ENCODE data around the gene INPP5D. TPM values are rescaled to one million over a fixed set of nuclear protein-coding genes. Genes with fewer than 3 reads are reported as not detected.

Gene INPP5D
- total and polyA plus RNA-seq, 4 donors = 11.4 to 22.6 (median 17.4) TPM

DNA sequence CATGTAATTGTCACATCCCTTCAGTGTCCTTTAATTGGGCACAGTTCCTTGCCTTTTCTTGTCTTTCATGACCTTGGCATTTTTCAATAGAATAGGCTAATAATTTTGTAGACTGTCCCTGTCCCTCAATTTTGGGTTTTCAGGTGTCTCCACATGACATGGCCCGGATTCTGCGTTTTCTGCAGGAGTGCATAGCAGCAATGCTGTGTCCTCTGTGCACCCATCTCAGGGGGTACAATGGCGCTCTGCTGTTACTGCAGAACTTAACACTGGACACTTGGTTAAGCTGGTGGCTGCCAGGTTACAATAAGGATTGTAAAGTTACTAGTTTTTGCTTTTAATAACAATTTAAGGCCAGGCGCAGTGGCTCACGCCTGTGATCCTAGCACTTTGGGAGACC is 51.3 kb downstream of the INPP5D start:
- Histone ChIP-seq H3K4me1 (ENCODE audit: control insufficient read depth, insufficient read depth, low read length) (peaks cover 34% of the 10 kb centered on the region), H3K36me3 (ENCODE audit: control insufficient read depth, insufficient read depth, low read length) (no peaks in the 10 kb centered on the region), H3K27ac (ENCODE audit: low read depth, low read length) (no peak overlapping the region), H3K27me3 (ENCODE audit: control insufficient read depth, insufficient read depth, low read length) (no peaks in the 10 kb centered on the region), H3K9me3 (ENCODE audit: control insufficient read depth, insufficient read depth, low read length) (no peaks in the 10 kb centered on the region), H3K4me3 (ENCODE audit: low read depth, low read length) (no peak overlapping the region)
- DNase-seq (ENCODE audit: low read depth in 4 of 6, low spot score in 6 of 6) = no peak
- 97% methylated on average over 3 of the region's 5 CpGs for WGBS (ENCODE audit: insufficient coverage)

DNA sequence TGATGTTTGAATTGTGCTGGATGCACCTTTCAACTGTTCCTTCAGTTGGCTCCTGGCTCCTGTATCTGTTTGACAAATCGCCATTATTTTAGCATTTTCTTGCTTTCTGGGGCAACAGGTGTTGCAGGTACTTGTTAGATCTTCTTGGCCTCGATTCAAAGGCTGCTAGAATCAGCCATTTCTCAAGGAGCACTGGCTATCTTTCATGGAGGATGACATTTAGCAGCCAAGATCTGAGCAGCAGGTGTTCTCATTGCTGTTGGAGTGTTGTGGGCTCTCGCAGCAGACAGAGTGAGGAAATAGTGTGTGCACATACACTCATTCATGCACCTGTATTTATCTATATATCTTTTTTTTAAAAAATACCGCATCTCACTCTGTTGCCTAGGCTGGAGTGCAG is 52.2 kb downstream of the INPP5D start:
- H3K4me3 ChIP-seq (ENCODE audit: low read depth, low read length) = no peak overlapping the region
- H3K27ac ChIP-seq (ENCODE audit: low read depth, low read length) = no peak overlapping the region
- no peaks in the 10 kb centered on the region for H3K27me3 ChIP-seq (ENCODE audit: control insufficient read depth, insufficient read depth, low read length)
- 93% methylated on average over 3 of the region's 4 CpGs for WGBS (ENCODE audit: insufficient coverage)
- no peaks in the 10 kb centered on the region for H3K36me3 ChIP-seq (ENCODE audit: control insufficient read depth, insufficient read depth, low read length)
- no peak for DNase-seq (ENCODE audit: low read depth in 4 of 6, low spot score in 6 of 6)
- H3K9me3 ChIP-seq (ENCODE audit: control insufficient read depth, insufficient read depth, low read length) = no peaks in the 10 kb centered on the region
- H3K4me1 ChIP-seq (ENCODE audit: control insufficient read depth, insufficient read depth, low read length) = peaks cover 33% of the 10 kb centered on the region

DNA sequence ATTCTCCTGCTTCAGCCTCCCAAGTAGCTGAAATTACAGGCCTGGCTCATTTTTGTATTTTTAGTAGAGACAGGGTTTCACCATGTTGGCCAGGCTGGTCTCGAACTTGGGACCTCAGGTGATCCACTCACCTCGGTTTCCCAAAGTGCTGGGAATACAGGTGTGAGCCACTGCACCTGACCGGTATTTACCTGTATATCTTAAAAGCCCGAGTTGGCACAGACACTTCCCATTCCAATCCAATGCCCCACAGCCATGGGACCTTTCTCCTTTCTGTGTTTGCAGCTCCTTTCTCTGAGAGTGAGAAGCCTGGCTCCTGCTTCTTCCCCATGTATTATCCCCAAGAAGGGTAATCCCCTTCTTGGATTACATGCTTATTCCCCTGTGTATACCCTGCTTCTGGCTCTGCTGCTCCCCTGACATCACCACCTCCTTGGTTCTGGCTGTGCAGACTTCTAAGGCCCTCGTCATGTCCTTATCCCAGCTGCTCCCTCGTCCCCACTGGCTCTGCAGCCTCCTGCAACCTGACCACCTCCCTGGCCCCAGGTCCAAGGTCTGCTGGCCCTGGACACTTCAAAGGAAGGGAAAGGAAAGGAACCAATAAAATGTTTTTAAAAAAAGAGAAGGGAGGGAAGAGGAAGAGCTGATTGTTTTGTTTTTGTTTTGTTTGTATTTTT is 52.8 kb downstream of the INPP5D start:
- DNase-seq (ENCODE audit: low read depth in 4 of 6, low spot score in 6 of 6) = no peak
- Histone ChIP-seq H3K4me3 (ENCODE audit: low read depth, low read length) (no peak overlapping the region), H3K27me3 (ENCODE audit: control insufficient read depth, insufficient read depth, low read length) (no peaks in the 10 kb centered on the region), H3K36me3 (ENCODE audit: control insufficient read depth, insufficient read depth, low read length) (no peaks in the 10 kb centered on the region), H3K9me3 (ENCODE audit: control insufficient read depth, insufficient read depth, low read length) (no peaks in the 10 kb centered on the region), H3K4me1 (ENCODE audit: control insufficient read depth, insufficient read depth, low read length) (peaks cover 31% of the 10 kb centered on the region), H3K27ac (ENCODE audit: low read depth, low read length) (no peak overlapping the region)
- 73% methylated on average over 3 of the region's 6 CpGs for WGBS (ENCODE audit: insufficient coverage)

DNA sequence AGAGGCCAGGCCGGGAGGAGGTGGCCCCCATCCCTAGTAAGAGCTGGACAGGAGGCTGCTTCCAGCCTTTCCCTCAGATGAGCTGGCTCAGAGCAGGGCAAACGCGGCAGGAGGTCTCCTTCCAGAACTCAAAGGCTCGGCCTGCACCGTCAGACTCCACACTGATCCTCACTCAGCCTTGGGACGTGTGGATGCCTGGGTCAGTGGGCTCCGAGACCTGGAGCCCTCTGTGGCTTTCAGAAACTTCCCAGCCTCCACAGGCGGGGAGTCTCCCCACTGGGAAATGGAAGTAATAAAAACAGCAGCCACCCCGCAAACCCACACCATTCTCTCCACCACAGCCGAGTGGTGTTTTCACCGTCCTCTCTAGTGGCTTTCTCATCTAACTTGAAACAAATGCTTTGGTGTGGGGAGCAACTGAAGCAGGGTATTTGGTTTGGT is 54.3 kb downstream of the INPP5D start:
- Histone ChIP-seq H3K4me3 (ENCODE audit: low read depth, low read length) (no peak overlapping the region), H3K4me1 (ENCODE audit: control insufficient read depth, insufficient read depth, low read length) (peaks cover 24% of the 10 kb centered on the region), H3K27ac (ENCODE audit: low read depth, low read length) (no peak overlapping the region), H3K9me3 (ENCODE audit: control insufficient read depth, insufficient read depth, low read length) (no peaks in the 10 kb centered on the region), H3K27me3 (ENCODE audit: control insufficient read depth, insufficient read depth, low read length) (no peaks in the 10 kb centered on the region), H3K36me3 (ENCODE audit: control insufficient read depth, insufficient read depth, low read length) (no peaks in the 10 kb centered on the region)
- 65% methylated on average over 3 of the region's 11 CpGs for WGBS (ENCODE audit: insufficient coverage)
- no peak for DNase-seq (ENCODE audit: low read depth in 4 of 6, low spot score in 6 of 6)

DNA sequence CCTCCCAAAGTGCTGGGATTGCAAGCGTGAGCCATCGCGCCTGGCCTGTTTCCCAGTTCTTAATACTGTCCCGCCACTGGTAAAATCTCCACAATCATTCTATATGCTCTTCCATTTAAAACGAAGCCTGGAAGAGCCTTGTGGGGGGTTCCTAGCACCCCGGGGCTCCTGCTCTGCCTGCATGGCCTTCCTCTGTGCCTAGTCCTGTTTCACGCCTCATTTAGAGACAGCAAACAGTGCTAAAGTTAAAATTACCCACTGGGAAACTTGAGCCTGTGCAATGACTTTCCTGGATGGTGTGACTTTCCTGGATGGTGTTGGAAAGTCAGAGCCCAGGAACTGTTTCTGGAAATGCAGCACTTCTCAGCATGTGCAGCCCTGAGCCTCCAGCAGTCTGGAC is 55.0 kb downstream of the INPP5D start:
- no peaks in the 10 kb centered on the region for H3K9me3 ChIP-seq (ENCODE audit: control insufficient read depth, insufficient read depth, low read length)
- H3K27ac ChIP-seq (ENCODE audit: low read depth, low read length) = no peak overlapping the region
- no peaks in the 10 kb centered on the region for H3K36me3 ChIP-seq (ENCODE audit: control insufficient read depth, insufficient read depth, low read length)
- no peaks in the 10 kb centered on the region for H3K27me3 ChIP-seq (ENCODE audit: control insufficient read depth, insufficient read depth, low read length)
- WGBS (ENCODE audit: insufficient coverage) = 61% methylated on average over 6 of the region's 7 CpGs
- H3K4me1 ChIP-seq (ENCODE audit: control insufficient read depth, insufficient read depth, low read length) = peaks cover 24% of the 10 kb centered on the region
- peak in 1 of 6 donors; percentile 31 for DNase-seq (ENCODE audit: low read depth in 4 of 6, low spot score in 6 of 6)
- no peak overlapping the region for H3K4me3 ChIP-seq (ENCODE audit: low read depth, low read length)

DNA sequence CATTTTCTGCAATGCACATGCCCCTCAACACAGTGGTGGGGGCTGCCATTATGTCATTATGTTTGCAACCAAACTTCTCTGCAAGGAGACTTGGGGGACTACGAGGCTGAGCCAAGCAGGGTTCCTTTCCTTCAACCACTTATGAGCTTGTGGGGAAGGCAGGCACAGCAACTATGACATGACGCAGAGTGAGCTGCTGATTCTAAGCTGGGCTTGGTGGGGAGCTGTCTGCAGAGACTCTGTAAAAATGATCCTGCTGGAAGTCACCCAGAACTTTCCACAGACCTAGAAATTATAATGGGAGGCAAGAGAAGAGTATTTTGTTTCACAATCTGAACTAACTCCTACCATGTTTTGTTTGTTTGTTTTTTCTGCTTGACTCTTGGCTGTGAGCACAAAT is 55.6 kb downstream of the INPP5D start:
- 50% methylated on average over 1 of the region's 2 CpGs for WGBS (ENCODE audit: insufficient coverage)
- H3K27me3 ChIP-seq (ENCODE audit: control insufficient read depth, insufficient read depth, low read length) = no peaks in the 10 kb centered on the region

DNA sequence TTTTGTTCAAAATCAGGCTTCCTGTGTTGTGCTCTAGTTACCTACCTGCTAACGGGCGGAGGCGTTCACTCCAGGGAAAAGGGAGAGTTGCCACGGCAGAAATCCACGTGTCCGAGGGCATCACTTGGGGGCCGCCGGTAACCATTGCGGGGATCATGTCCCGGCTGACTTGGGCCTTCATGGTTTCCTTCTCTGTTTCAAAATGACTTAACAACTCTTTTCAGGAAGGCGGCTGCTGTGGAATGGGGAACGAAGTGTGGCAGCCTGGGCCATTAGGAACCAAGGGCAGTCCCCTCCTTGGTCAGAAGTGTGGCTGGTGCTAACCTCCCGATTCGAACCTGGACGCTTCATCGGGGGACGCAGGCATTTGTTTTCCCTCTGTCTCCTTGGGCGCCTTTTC is 56.8 kb downstream of the INPP5D start:
- Histone ChIP-seq H3K4me1 (ENCODE audit: control insufficient read depth, insufficient read depth, low read length) (peaks cover 24% of the 10 kb centered on the region), H3K4me3 (ENCODE audit: low read depth, low read length) (no peak overlapping the region), H3K9me3 (ENCODE audit: control insufficient read depth, insufficient read depth, low read length) (no peaks in the 10 kb centered on the region), H3K36me3 (ENCODE audit: control insufficient read depth, insufficient read depth, low read length) (no peaks in the 10 kb centered on the region), H3K27ac (ENCODE audit: low read depth, low read length) (no peak overlapping the region), H3K27me3 (ENCODE audit: control insufficient read depth, insufficient read depth, low read length) (no peaks in the 10 kb centered on the region)
- DNase-seq (ENCODE audit: low read depth in 4 of 6, low spot score in 6 of 6) = no peak
- WGBS (ENCODE audit: insufficient coverage) = 74% methylated on average over 11 of the region's 18 CpGs

More for the DNA sequence above, 55.6 kb downstream of the INPP5D start:
- H3K4me3 ChIP-seq (ENCODE audit: low read depth, low read length) = no peak overlapping the region
- peaks cover 24% of the 10 kb centered on the region for H3K4me1 ChIP-seq (ENCODE audit: control insufficient read depth, insufficient read depth, low read length)
- H3K9me3 ChIP-seq (ENCODE audit: control insufficient read depth, insufficient read depth, low read length) = no peaks in the 10 kb centered on the region
- no peaks in the 10 kb centered on the region for H3K36me3 ChIP-seq (ENCODE audit: control insufficient read depth, insufficient read depth, low read length)
- no peak for DNase-seq (ENCODE audit: low read depth in 4 of 6, low spot score in 6 of 6)
- H3K27ac ChIP-seq (ENCODE audit: low read depth, low read length) = no peak overlapping the region

DNA sequence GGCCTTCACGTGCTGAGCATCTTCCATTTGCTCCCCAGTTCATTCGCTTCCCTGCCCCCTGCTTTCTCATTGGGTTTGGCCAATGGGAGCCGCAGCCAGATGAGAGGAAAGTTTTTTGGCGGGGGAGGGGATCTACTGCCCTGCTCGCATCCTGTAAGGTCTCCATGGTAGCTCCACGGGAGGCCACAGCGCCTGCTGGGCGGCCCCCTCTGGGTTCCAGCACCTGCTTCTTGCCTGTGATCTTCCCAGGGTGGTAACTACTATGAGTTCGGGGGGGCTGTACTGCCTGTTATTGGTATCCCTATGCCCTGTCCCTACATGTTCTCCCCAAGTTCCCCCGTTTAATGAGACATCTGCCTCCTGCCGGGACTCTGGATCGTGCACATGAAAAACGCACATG is 57.2 kb downstream of the INPP5D start:
- Histone ChIP-seq H3K36me3 (ENCODE audit: control insufficient read depth, insufficient read depth, low read length) (no peaks in the 10 kb centered on the region), H3K4me1 (ENCODE audit: control insufficient read depth, insufficient read depth, low read length) (peaks cover 24% of the 10 kb centered on the region), H3K27ac (ENCODE audit: low read depth, low read length) (no peak overlapping the region), H3K27me3 (ENCODE audit: control insufficient read depth, insufficient read depth, low read length) (no peaks in the 10 kb centered on the region), H3K9me3 (ENCODE audit: control insufficient read depth, insufficient read depth, low read length) (no peaks in the 10 kb centered on the region), H3K4me3 (ENCODE audit: low read depth, low read length) (no peak overlapping the region)
- DNase-seq (ENCODE audit: low read depth in 4 of 6, low spot score in 6 of 6) = no peak
- WGBS (ENCODE audit: insufficient coverage) = 82% methylated on average over 11 of the region's 13 CpGs

DNA sequence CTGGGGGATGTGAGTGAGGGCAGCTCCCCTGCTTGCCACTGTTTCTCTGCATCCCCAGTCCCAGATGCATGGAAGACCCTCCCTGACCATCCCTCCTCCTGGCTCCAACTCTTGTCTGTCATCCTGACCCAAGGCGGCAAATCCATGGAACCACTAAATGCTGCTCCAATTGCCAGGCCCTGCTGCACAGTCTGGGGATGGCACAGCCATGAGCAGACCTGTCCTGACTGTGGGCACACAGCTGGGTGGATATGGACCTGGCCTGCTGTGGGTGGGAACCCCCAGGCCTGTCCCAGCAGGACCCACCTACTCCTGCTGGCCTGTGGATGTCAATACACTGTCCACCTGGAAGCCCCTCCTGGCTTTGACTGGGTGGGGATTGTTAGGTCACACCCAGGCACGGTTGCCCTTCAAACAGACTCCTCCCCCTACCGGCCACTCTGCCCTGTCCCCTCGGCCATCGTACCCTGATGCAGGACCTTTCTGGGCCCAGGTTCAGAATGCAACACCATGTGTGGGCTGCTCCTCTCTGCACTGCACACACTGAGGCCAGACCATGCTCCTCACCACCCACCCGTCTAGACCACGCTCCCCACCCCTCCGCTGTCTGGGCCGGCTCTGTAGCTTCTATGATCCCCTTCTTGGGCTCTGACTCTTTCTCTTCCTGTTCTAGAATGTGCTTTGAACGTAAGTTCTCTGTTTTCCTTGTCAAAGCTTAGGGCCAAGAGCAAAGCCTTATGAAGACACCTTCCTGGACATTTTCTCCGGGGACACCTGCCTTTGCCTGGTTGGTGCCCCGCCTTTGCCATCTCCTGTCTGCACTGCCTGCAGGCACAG is 57.9 kb downstream of the INPP5D start:
- Histone ChIP-seq H3K36me3 (ENCODE audit: control insufficient read depth, insufficient read depth, low read length) (no peaks in the 10 kb centered on the region), H3K4me3 (ENCODE audit: low read depth, low read length) (no peak overlapping the region), H3K4me1 (ENCODE audit: control insufficient read depth, insufficient read depth, low read length) (peaks cover 24% of the 10 kb centered on the region), H3K27ac (ENCODE audit: low read depth, low read length) (no peak overlapping the region), H3K27me3 (ENCODE audit: control insufficient read depth, insufficient read depth, low read length) (no peaks in the 10 kb centered on the region), H3K9me3 (ENCODE audit: control insufficient read depth, insufficient read depth, low read length) (no peaks in the 10 kb centered on the region)
- DNase-seq (ENCODE audit: low read depth in 4 of 6, low spot score in 6 of 6) = no peak
- 90% methylated on average over 9 of the region's 12 CpGs for WGBS (ENCODE audit: insufficient coverage)

DNA sequence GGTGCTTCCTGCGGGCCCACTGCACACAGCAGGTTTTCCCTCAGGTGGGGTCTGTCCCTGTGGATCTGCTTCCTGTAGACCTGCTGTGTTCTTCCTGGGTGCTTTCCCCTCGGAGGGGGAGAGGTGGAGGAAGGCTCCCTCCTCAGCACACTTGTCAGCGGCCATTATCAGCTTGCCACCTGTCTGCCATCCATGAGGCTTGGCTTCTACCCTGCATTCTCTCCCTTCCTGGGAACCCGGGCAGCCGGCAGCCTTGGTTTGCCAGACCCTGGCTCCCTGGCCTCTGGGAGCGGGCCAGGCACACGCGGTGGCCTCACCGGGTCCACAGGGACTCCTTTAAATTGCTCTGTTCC is 58.5 kb downstream of the INPP5D start:
- no peaks in the 10 kb centered on the region for H3K27me3 ChIP-seq (ENCODE audit: control insufficient read depth, insufficient read depth, low read length)
- H3K4me1 ChIP-seq (ENCODE audit: control insufficient read depth, insufficient read depth, low read length) = peaks cover 24% of the 10 kb centered on the region
- H3K27ac ChIP-seq (ENCODE audit: low read depth, low read length) = no peak overlapping the region
- no peak for DNase-seq (ENCODE audit: low read depth in 4 of 6, low spot score in 6 of 6)
- WGBS (ENCODE audit: insufficient coverage) = 75% methylated on average over 5 of the region's 9 CpGs
- no peaks in the 10 kb centered on the region for H3K36me3 ChIP-seq (ENCODE audit: control insufficient read depth, insufficient read depth, low read length)
- no peak overlapping the region for H3K4me3 ChIP-seq (ENCODE audit: low read depth, low read length)
- no peaks in the 10 kb centered on the region for H3K9me3 ChIP-seq (ENCODE audit: control insufficient read depth, insufficient read depth, low read length)
